NB4 (cell line): ENCODE measurements around the gene NEK1.

ENCODE experiments used
- DNase-seq: peaks from one replicate; pipeline ENCODE4 v3.0.0; 2010; ENCODE audit warnings: low read depth
- H3K4me3 ChIP-seq: one replicate; pipeline ENCODE4 v1.5.1; 2011; ENCODE audit warnings: mild to moderate bottlenecking, low read depth, low read length, moderate library complexity
- MAX ChIP-seq: IDR thresholded peaks from 2 replicates; pipeline ENCODE4 v1.6.1; 2011; ENCODE audit warnings: low read depth, low read length
- MYC ChIP-seq: IDR thresholded peaks from 2 replicates; pipeline ENCODE4 v1.6.1; 2011; ENCODE audit warnings: low read depth, low read length
- POLR2A ChIP-seq: IDR thresholded peaks from 2 replicates; pipeline ENCODE4 v1.6.1; 2011; ENCODE audit warnings: mild to moderate bottlenecking; ENCODE audit not compliant: insufficient read length; ENCODE audit errors: extremely low read depth
- TF ChIP-seq, protein P1 (sequence below): IDR thresholded peaks from one replicate; pipeline ENCODE4 v1.5.1; 2012; ENCODE audit warnings: low read depth, low read length

Gene NEK1

GRCh38 chr4:169352360-169352759, 260.0 kb downstream of the NEK1 start:
- no peak overlapping the region for H3K4me3 ChIP-seq
- TF ChIP-seq MYC (no peak), POLR2A (no peak), MAX (no peak)
- TF ChIP-seq, protein P1, sequence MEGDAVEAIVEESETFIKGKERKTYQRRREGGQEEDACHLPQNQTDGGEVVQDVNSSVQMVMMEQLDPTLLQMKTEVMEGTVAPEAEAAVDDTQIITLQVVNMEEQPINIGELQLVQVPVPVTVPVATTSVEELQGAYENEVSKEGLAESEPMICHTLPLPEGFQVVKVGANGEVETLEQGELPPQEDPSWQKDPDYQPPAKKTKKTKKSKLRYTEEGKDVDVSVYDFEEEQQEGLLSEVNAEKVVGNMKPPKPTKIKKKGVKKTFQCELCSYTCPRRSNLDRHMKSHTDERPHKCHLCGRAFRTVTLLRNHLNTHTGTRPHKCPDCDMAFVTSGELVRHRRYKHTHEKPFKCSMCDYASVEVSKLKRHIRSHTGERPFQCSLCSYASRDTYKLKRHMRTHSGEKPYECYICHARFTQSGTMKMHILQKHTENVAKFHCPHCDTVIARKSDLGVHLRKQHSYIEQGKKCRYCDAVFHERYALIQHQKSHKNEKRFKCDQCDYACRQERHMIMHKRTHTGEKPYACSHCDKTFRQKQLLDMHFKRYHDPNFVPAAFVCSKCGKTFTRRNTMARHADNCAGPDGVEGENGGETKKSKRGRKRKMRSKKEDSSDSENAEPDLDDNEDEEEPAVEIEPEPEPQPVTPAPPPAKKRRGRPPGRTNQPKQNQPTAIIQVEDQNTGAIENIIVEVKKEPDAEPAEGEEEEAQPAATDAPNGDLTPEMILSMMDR, result no peak
- no peak for DNase-seq

DNA sequence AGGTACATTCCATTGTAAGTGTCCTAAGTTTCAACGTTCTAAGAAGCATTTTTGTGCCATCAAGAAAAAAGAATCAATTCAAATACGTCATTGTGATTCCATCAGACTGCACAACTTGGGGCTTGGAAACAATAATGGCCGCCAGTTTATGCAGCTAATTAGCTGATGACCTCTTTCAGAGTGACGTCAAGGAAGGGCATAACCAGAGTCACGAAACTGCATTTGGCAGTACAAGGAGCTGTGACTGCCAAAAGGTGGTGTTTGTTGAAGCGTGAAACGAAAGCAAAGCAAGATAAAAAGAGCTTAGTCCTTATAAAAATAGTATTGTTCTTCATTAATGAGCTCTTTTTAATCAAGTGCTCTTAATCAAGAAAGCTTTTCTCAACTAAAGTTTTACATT, 260.5 kb downstream of the NEK1 start:
- no peak for DNase-seq
- TF ChIP-seq, protein P1, result no peak
- TF ChIP-seq MAX (no peak), MYC (no peak), POLR2A (no peak)
- H3K4me3 ChIP-seq, result no peak overlapping the region

GRCh38 chr4:169348541-169348940, 263.8 kb downstream of the NEK1 start:
- DNase-seq, result no peak

GRCh38 chr4:169346840-169347239, 265.5 kb downstream of the NEK1 start:
- H3K4me3 ChIP-seq, result no peak overlapping the region
- DNase-seq, result no peak
- TF ChIP-seq POLR2A (no peak), MYC (no peak), MAX (no peak)
- TF ChIP-seq, protein P1, result no peak

More at GRCh38 chr4:169348541-169348940, 263.8 kb downstream of the NEK1 start:
- no peak overlapping the region for H3K4me3 ChIP-seq
- TF ChIP-seq, protein P1, result no peak
- TF ChIP-seq MAX, result no peak
- no peak for TF ChIP-seq MYC
- no peak for TF ChIP-seq POLR2A

DNA sequence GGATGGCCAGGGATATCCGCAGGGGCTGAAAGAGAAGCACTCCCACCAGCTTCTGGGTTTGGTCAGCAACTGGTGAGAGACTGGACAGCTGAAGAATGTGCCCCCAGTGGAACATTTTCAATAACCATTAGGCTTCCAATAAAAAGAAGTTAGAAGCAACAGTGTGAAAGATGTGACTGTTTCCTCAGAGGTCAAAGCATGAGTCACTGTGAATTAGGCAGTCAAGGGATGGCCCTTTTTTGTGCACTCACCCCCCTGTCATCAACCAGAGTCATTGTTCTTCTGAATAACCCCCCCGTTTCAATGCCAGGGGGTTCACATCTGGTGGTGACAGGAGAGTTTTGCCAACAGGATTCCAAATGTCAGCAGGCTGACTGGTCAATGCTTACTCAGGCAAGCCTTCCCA, 267.1 kb downstream of the NEK1 start:
- H3K4me3 ChIP-seq, result no peak overlapping the region
- no peak for DNase-seq

More for the DNA sequence above, 267.1 kb downstream of the NEK1 start:
- TF ChIP-seq POLR2A, result no peak
- no peak for TF ChIP-seq MAX
